GM23338 (cell line): ENCODE results near the gene ZNF524. TPM values are rescaled to one million over a fixed set of nuclear protein-coding genes. Genes with fewer than 3 reads are reported as not detected.

Experiments used
- ATAC-seq: fragments of 200-7000 bp; cut with Tn5 transposase; 3 replicates; pipeline ENCODE4 v1.9.1; 2020
- DNase-seq: peaks from one replicate; pipeline ENCODE4 v3.0.0-alpha.2; 2015; ENCODE audit warnings: low spot score
- H2AFZ ChIP-seq: fragments of 200-600 bp; sonication (generic); 2 replicates; pipeline ENCODE4 v1.8.0; 2016; ENCODE audit warnings: antibody characterized with exemption, mild to moderate bottlenecking, moderate library complexity
- H3F3A ChIP-seq: fragments of 200-600 bp; sonication (generic); replicated peaks from 2 replicates; pipeline ENCODE4 v1.8.0; 2017; ENCODE audit warnings: antibody characterized with exemption, mixed run types, low read depth
- H3K27ac ChIP-seq: fragments of 200-600 bp; sonication (generic); 2 replicates; pipeline ENCODE4 v1.6.1; 2016; ENCODE audit warnings: low read depth
- H3K27me3 ChIP-seq: fragments of 200-600 bp; sonication (generic); 2 replicates; pipeline ENCODE4 v1.8.0; 2016; ENCODE audit warnings: mild to moderate bottlenecking, mixed run types, moderate library complexity; ENCODE audit not compliant: insufficient read depth
- H3K36me3 ChIP-seq: fragments of 200-600 bp; sonication (generic); 2 replicates; pipeline ENCODE4 v1.8.0; 2016; ENCODE audit warnings: mild to moderate bottlenecking; ENCODE audit not compliant: insufficient read depth
- H3K4me1 ChIP-seq: fragments of 200-600 bp; sonication (generic); 2 replicates; pipeline ENCODE4 v1.8.0; 2016; ENCODE audit warnings: mild to moderate bottlenecking, moderate library complexity; ENCODE audit not compliant: insufficient read depth
- H3K4me2 ChIP-seq: fragments of 200-600 bp; sonication (generic); 2 replicates; pipeline ENCODE4 v1.7.1; 2017; ENCODE audit warnings: mixed run types
- H3K4me3 ChIP-seq: fragments of 200-600 bp; sonication (generic); 2 replicates; pipeline ENCODE4 v1.6.1; 2016; ENCODE audit warnings: mixed run types
- H3K79me2 ChIP-seq: fragments of 200-600 bp; sonication (generic); replicated peaks from 2 replicates; pipeline ENCODE4 v1.8.0; 2017; ENCODE audit warnings: mild to moderate bottlenecking; ENCODE audit not compliant: insufficient read depth
- H3K9me2 ChIP-seq: fragments of 200-600 bp; sonication (generic); 2 replicates; pipeline ENCODE4 v1.8.0; 2017; ENCODE audit not compliant: insufficient read depth
- H4K20me1 ChIP-seq: fragments of 200-600 bp; sonication (generic); replicated peaks from 2 replicates; pipeline ENCODE4 v1.8.0; 2017; ENCODE audit warnings: mild to moderate bottlenecking; ENCODE audit not compliant: insufficient read depth
- H3K27ac Mint-ChIP-seq: 2 replicates; pipeline ENCODE4 v1.8.0; 2020; ENCODE audit warnings: inconsistent platforms, mild to moderate bottlenecking, moderate library complexity, mixed read lengths
- H3K27me3 Mint-ChIP-seq: 3 replicates; pipeline ENCODE4 v1.8.0; 2022; ENCODE audit warnings: low read depth, mild to moderate bottlenecking, moderate library complexity, mixed read lengths, inconsistent platforms; ENCODE audit not compliant: insufficient read depth, poor library complexity
- H3K36me3 Mint-ChIP-seq: 3 replicates; pipeline ENCODE4 v1.8.0; 2021; ENCODE audit warnings: low read depth, mild to moderate bottlenecking, inconsistent platforms, moderate library complexity, mixed read lengths
- H3K4me1 Mint-ChIP-seq: 3 replicates; pipeline ENCODE4 v1.8.0; 2020; ENCODE audit warnings: mild to moderate bottlenecking, inconsistent platforms, mixed read lengths
- H3K4me3 Mint-ChIP-seq: 3 replicates; pipeline ENCODE4 v1.8.0; 2021; ENCODE audit warnings: moderate library complexity, mild to moderate bottlenecking, inconsistent platforms, mixed read lengths
- H3K9me3 Mint-ChIP-seq: 3 replicates; pipeline ENCODE4 v1.8.0; 2020; ENCODE audit warnings: moderate library complexity, mild to moderate bottlenecking, inconsistent platforms, mixed read lengths
- EZH2 ChIP-seq: fragments of 200-600 bp; sonication (generic); IDR thresholded peaks from one replicate; pipeline ENCODE4 v1.8.0; 2017; ENCODE audit warnings: antibody characterized with exemption, mild to moderate bottlenecking, low read depth; ENCODE audit not compliant: unreplicated experiment
- POLR2AphosphoS5 ChIP-seq: IDR thresholded peaks from 2 replicates; pipeline ENCODE4 v1.6.1; 2016; ENCODE audit warnings: antibody characterized with exemption, low read depth
- STAT1 ChIP-seq: IDR thresholded peaks from one replicate; pipeline ENCODE4 v1.6.1; 2016; ENCODE audit warnings: antibody characterized with exemption; ENCODE audit not compliant: unreplicated experiment
- ZNF114 ChIP-seq: fragments of 250-450 bp; sonication (Bioruptor Pico); IDR thresholded peaks from 2 replicates; pipeline ENCODE4 v1.5.0; 2020; ENCODE audit warnings: mild to moderate bottlenecking, moderate library complexity
- ZNF331 ChIP-seq: fragments of 250-450 bp; sonication (Bioruptor Pico); IDR thresholded peaks from 2 replicates; pipeline ENCODE4 v1.5.0; 2020; ENCODE audit warnings: low read depth, mild to moderate bottlenecking, moderate library complexity
- polyA plus RNA-seq: library from polyadenylated mRNA; unstranded; fragments of >200 nt; fragmentation: Nextera tagmentation; extraction: Ambion mirVana; gene quantifications from 2 replicates; pipeline ENCODE4 v1.2.1, GENCODE V29; 2016
- total RNA-seq: library from RNA; depleted of rRNA; stranded (reverse); fragments of >200 nt; shearing (Covaris generic); gene quantifications from 2 replicates; pipeline ENCODE4 v1.2.3, GENCODE V29; 2014
- TF ChIP-seq, protein P1 (sequence below): fragments of 250-450 bp; sonication (Bioruptor Pico); IDR thresholded peaks from 2 replicates; pipeline ENCODE4 v1.5.0; 2020; ENCODE audit warnings: mild to moderate bottlenecking, moderate library complexity

ZNF524 gene
- total and polyA plus RNA-seq, 2 experiments from 2014 or later, result 6.0 to 8.3 TPM

DNA sequence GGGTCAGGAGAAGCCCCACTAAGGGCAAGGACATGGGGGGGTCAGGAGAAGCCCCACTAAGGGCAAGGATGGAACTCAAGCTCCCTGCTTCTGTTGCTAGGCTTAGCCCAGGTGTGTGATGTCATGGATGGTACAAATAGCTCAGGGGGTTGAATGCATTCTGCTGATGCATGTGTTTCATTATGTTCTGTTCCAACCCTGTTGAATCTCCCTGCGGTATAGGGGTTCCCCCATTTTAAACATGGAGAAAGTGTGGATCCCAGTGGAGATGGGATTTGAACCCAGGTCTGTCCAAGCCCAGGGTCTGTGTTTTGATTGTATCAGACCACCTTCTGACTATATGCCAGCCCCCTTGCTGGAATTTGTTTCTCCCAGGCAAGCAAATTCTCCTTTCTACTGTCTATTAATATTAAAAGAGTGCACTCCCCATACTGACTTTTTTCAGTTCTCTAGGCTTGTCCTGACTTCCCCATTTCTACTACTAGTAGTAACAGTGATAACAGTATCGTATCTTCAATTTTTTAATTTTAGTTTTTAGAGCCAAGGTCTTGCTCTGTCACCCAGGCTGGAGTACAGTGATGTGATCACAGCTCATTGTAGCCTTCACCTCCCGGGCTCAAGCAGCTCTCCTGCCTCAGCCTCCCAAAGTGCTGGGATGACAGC is 12.0 kb downstream of the ZNF524 start:
- Histone ChIP-seq H3K4me3 (no peak overlapping the region), H3K4me1 (no peaks in the 10 kb centered on the region), H3K27me3 (no peaks in the 10 kb centered on the region), H2AFZ (no peak overlapping the region), H4K20me1 (peaks cover 29% of the 10 kb centered on the region), H3K79me2 (peaks cover 9% of the 10 kb centered on the region), H3K36me3 (peaks cover 5% of the 10 kb centered on the region; the same call in 1 of the 2 replicates), H3F3A (0 out of 2 replicates have a peak, but pooled peaks cover 3% of the 10 kb centered on the region), H3K27ac (no peak overlapping the region), H3K4me2 (no peak overlapping the region), H3K9me2 (no peaks in the 10 kb centered on the region)
- no peak for DNase-seq
- no peak for ATAC-seq
- H3K9me3 Mint-ChIP-seq, result peaks cover 3% of the 10 kb centered on the region; the same call in 2 of the 3 replicates
- H3K36me3 Mint-ChIP-seq, result peaks cover 35% of the 10 kb centered on the region
- H3K4me1 Mint-ChIP-seq, result peaks cover 5% of the 10 kb centered on the region; the same call in 2 of the 3 replicates
- H3K27me3 Mint-ChIP-seq, result peaks cover 16% of the 10 kb centered on the region
- no peak for TF ChIP-seq EZH2
- H3K4me3 Mint-ChIP-seq, result no peak overlapping the region
- H3K27ac Mint-ChIP-seq, result no peak overlapping the region

DNA sequence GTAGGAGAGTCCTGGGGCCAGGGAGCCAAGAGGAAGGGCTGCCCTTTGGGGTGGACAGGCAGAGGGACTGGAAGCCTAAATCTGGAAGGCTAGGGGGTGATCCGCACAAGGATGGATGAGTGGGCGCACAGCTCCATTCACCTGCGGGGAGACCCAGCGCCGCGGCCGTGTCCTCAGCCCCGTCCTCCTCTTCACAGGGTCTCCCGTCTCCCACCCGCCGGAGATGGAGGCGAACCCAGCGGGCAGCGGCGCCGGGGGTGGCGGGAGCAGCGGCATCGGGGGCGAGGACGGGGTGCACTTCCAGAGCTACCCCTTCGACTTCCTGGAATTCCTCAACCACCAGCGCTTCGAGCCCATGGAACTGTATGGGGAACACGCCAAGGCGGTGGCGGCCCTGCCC is 13.3 kb downstream of the ZNF524 start:
- H3K27me3 Mint-ChIP-seq, result peaks cover 13% of the 10 kb centered on the region
- 0 out of 2 replicates have a peak, but pooled peaks cover 3% of the 10 kb centered on the region for H3F3A ChIP-seq
- H3K4me1 Mint-ChIP-seq, result 0 out of 3 replicates have a peak, but pooled peaks cover 2% of the 10 kb centered on the region
- no peak overlapping the region for H2AFZ ChIP-seq
- H3K79me2 ChIP-seq, result peaks cover 2% of the 10 kb centered on the region; the same call in 1 of the 2 replicates
- peaks cover 5% of the 10 kb centered on the region; the same call in 1 of the 2 replicates for H3K36me3 ChIP-seq
- ATAC-seq (no peak), DNase-seq (peak; percentile 2)
- H3K4me1 ChIP-seq, result no peaks in the 10 kb centered on the region
- H3K9me2 ChIP-seq, result no peaks in the 10 kb centered on the region
- H3K4me2 ChIP-seq, result no peak overlapping the region
- H3K9me3 Mint-ChIP-seq, result peaks cover 3% of the 10 kb centered on the region
- H3K4me3 ChIP-seq, result no peak overlapping the region
- no peak overlapping the region for H3K4me3 Mint-ChIP-seq
- H4K20me1 ChIP-seq, result peaks cover 29% of the 10 kb centered on the region
- H3K36me3 Mint-ChIP-seq, result peaks cover 37% of the 10 kb centered on the region
- H3K27ac ChIP-seq, result no peak overlapping the region
- no peaks in the 10 kb centered on the region for H3K27me3 ChIP-seq
- TF ChIP-seq ZNF114 (no peak), STAT1 (no peak), POLR2AphosphoS5 (no peak), ZNF331 (no peak)
- TF ChIP-seq, protein P1, sequence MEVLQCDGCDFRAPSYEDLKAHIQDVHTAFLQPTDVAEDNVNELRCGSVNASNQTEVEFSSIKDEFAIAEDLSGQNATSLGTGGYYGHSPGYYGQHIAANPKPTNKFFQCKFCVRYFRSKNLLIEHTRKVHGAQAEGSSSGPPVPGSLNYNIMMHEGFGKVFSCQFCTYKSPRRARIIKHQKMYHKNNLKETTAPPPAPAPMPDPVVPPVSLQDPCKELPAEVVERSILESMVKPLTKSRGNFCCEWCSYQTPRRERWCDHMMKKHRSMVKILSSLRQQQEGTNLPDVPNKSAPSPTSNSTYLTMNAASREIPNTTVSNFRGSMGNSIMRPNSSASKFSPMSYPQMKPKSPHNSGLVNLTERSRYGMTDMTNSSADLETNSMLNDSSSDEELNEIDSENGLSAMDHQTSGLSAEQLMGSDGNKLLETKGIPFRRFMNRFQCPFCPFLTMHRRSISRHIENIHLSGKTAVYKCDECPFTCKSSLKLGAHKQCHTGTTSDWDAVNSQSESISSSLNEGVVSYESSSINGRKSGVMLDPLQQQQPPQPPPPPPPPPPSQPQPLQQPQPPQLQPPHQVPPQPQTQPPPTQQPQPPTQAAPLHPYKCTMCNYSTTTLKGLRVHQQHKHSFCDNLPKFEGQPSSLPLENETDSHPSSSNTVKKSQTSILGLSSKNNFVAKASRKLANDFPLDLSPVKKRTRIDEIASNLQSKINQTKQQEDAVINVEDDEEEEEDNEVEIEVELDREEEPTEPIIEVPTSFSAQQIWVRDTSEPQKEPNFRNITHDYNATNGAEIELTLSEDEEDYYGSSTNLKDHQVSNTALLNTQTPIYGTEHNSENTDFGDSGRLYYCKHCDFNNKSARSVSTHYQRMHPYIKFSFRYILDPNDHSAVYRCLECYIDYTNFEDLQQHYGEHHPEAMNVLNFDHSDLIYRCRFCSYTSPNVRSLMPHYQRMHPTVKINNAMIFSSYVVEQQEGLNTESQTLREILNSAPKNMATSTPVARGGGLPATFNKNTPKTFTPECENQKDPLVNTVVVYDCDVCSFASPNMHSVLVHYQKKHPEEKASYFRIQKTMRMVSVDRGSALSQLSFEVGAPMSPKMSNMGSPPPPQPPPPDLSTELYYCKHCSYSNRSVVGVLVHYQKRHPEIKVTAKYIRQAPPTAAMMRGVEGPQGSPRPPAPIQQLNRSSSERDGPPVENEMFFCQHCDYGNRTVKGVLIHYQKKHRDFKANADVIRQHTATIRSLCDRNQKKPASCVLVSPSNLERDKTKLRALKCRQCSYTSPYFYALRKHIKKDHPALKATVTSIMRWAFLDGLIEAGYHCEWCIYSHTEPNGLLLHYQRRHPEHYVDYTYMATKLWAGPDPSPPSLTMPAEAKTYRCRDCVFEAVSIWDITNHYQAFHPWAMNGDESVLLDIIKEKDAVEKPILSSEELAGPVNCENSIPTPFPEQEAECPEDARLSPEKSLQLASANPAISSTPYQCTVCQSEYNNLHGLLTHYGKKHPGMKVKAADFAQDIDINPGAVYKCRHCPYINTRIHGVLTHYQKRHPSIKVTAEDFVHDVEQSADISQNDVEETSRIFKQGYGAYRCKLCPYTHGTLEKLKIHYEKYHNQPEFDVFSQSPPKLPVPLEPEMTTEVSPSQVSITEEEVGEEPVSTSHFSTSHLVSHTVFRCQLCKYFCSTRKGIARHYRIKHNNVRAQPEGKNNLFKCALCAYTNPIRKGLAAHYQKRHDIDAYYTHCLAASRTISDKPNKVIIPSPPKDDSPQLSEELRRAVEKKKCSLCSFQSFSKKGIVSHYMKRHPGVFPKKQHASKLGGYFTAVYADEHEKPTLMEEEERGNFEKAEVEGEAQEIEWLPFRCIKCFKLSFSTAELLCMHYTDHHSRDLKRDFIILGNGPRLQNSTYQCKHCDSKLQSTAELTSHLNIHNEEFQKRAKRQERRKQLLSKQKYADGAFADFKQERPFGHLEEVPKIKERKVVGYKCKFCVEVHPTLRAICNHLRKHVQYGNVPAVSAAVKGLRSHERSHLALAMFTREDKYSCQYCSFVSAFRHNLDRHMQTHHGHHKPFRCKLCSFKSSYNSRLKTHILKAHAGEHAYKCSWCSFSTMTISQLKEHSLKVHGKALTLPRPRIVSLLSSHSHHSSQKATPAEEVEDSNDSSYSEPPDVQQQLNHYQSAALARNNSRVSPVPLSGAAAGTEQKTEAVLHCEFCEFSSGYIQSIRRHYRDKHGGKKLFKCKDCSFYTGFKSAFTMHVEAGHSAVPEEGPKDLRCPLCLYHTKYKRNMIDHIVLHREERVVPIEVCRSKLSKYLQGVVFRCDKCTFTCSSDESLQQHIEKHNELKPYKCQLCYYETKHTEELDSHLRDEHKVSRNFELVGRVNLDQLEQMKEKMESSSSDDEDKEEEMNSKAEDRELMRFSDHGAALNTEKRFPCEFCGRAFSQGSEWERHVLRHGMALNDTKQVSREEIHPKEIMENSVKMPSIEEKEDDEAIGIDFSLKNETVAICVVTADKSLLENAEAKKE (CRISPR knock-in tag), result no peak
- no peak overlapping the region for H3K27ac Mint-ChIP-seq
